ENCODE results near the gene MACROD2.
A peak's percentile ranks its signal among the peaks of the same experiment; 100 is the strongest.
"Not testable (repeated sequence)": the region's sequence is repeated elsewhere in the genome, so short reads cannot be mapped to it uniquely, and the experiment has no call there.

Gene MACROD2

DNA sequence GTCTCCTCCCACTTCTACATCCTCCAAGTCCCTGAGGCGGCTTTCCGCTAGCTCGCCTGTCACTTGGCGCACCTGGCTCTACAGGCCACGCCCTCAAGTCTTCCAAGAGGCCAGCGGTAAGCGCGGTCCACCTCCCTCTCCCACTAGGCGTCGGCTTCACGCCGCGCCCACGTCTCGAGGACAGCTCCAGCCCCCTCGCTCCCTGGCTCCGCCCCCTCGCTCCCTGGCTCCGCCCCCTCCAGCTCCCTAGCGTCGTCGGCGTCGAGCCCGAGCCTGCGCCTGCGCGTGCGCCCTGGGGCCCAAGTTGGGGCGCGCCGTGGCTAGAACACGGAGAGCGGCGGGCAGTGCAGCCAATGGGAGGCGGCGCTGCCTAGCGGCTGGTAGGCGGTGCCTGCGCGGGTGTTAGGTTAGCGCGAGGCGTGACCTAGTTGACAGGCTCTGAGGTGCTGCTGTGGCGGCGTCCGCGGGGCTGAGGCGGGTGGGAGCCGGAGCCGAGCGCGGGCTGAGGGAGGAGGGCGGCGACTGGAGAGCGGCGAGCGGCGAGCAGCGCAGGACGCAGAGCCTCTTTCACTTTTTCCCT, at the start of gene MACROD2:
Gene MACROD2, plus strand, starts transcription at position 431 of the 580 bp plus-strand sequence.
- DNase-seq = peak; percentile 88

GRCh38 chr20:13947719-13948118, 47.6 kb upstream of the MACROD2 start:
- DNase-seq = no peak
- in situ Hi-C loops (cut with HindIII; ENCODE audit: low pct_ligation_motif_present, low pct_unique_long_range_greater_than_20kb, low sequenced_read_pairs) = no loop called here

More for the DNA sequence above, at the start of gene MACROD2:
- in situ Hi-C loops (cut with HindIII; ENCODE audit: low pct_ligation_motif_present, low pct_unique_long_range_greater_than_20kb, low sequenced_read_pairs) = no loop called here

- in situ Hi-C loops (cut with HindIII; ENCODE audit: low pct_ligation_motif_present, low pct_unique_long_range_greater_than_20kb, low sequenced_read_pairs) = no loop called here
- peak; percentile 1 for DNase-seq
Measured at GRCh38 chr20:13953227-13953626, 42.1 kb upstream of the MACROD2 start.

GRCh38 chr20:13960119-13960518, 35.2 kb upstream of the MACROD2 start:
- no peak for DNase-seq
- in situ Hi-C loops (cut with HindIII; ENCODE audit: low pct_ligation_motif_present, low pct_unique_long_range_greater_than_20kb, low sequenced_read_pairs) = no loop called here

DNA sequence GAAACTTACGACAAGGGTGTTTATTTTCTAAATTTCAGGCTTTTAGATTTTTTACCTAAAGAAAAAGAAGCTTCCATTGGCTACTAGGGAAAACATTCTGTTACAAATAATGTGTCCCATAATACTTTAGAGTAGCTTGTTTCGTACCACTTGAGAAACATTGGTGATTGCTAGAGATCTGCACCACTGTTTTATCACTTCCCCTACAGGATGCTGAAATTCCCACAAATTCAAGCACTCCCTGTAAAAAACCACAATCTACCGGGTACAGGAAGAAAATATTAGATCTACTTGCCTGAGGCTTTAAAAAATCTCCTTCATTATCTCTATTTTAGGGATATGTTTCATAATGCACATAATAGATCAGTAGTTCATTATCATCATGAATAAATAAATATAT, 34.8 kb upstream of the MACROD2 start:
- no peak for DNase-seq
- in situ Hi-C loops (cut with HindIII; ENCODE audit: low pct_ligation_motif_present, low pct_unique_long_range_greater_than_20kb, low sequenced_read_pairs) = no loop called here

GRCh38 chr20:13984211-13984610, 11.1 kb upstream of the MACROD2 start:
- in situ Hi-C loops (cut with HindIII; ENCODE audit: low pct_ligation_motif_present, low pct_unique_long_range_greater_than_20kb, low sequenced_read_pairs) = no loop called here
- DNase-seq = no peak

DNA sequence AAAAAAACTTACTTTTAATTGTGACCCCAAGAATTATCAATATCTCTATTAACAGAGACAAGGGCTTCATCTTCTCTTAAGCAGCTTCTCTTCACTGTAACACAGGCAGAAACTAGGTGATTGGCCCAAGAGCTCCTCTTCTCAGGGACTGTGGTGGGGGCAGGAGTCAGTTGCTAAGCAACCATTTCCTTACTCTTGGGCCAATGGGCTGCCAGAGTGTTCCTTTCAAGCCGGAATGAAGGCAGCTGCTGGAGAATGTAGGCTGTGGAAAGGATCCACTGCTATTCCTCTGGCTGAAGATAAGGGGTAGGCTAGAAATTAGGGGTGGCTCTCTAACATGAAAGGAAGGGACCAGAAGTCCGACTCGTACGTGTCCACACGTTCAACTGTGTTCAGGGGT, 4.9 kb upstream of the MACROD2 start, which contains the start of gene SEL1L2:
Gene SEL1L2, minus strand, starts transcription at position 150 of the 400 bp plus-strand sequence. Its CDS starts 80 bp downstream, at position 70.
- DNase-seq = no peak
- in situ Hi-C loops (cut with HindIII; ENCODE audit: low pct_ligation_motif_present, low pct_unique_long_range_greater_than_20kb, low sequenced_read_pairs) = no loop called here

GRCh38 chr20:13991311-13991710, 4.0 kb upstream of the MACROD2 start:
- no peak for DNase-seq
- in situ Hi-C loops (cut with HindIII; ENCODE audit: low pct_ligation_motif_present, low pct_unique_long_range_greater_than_20kb, low sequenced_read_pairs) = no loop called here

DNA sequence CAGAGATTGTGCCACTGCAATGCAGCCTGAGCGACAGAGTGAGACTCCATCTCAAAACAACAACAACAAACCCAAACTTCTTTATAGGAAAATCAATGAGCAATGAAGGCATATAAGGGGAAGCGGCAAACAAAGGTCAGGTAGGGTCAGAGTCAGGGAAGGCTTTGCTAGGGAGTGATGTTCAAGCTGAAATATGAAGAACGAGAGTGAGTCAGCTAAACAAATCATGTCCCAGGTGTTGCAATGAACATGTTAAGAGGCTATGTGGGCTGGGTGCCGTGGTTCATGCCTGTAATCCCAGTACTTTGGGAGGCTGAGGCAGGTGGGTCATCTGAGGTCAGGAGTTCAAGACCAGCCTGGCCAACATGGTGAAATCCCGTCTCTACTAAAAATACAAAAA, 3.4 kb upstream of the MACROD2 start:
- in situ Hi-C loops (cut with HindIII; ENCODE audit: low pct_ligation_motif_present, low pct_unique_long_range_greater_than_20kb, low sequenced_read_pairs); DNase-seq: not testable (repeated sequence)

DNA sequence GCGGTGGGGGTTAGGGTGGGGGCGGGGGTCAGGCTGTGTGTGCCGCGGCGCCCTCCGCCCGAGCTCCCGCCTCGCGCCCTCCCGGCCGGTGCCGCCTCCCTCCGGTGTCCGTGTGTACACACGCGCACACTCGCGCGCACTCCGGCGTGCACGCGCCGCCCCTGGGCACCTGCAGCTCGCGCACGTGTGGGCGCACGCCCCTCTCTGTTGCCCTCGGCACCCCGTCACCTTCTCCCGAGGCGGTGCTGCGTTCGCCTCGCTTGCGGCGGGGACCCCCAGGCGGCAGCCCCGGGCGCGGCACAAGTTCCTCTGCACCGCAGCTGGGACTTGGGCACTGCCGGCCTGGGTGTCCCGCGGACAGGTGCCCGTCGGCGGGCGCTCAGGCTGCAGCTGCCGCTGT, 525 bp downstream of the MACROD2 start:
- in situ Hi-C loops (cut with HindIII; ENCODE audit: low pct_ligation_motif_present, low pct_unique_long_range_greater_than_20kb, low sequenced_read_pairs) = no loop called here
- peak; percentile 5 for DNase-seq

GRCh38 chr20:13996265-13996664, 949 bp downstream of the MACROD2 start:
- in situ Hi-C loops (cut with HindIII; ENCODE audit: low pct_ligation_motif_present, low pct_unique_long_range_greater_than_20kb, low sequenced_read_pairs) = no loop called here
- no peak for DNase-seq

GRCh38 chr20:14000917-14001316, 5.6 kb downstream of the MACROD2 start:
- in situ Hi-C loops (cut with HindIII; ENCODE audit: low pct_ligation_motif_present, low pct_unique_long_range_greater_than_20kb, low sequenced_read_pairs) = no loop called here
- no peak for DNase-seq

DNA sequence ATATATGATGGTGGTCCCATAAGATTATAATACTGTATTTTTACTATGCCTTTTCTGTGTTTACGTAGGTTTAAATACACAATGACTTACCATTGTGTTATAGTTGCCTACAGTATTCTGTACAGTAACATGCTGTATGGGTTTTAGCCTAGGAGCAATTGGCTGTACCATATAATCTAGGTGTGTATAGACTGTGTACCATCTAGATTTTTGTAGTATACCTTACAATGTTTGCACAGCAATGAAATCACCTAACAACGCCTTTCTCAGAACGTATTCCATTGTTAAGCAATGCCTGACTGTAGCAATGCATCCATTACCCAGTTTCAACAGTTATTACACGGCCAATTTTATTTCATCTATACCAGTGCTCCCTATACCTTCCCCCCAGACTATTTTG, 10.7 kb downstream of the MACROD2 start:
- DNase-seq = no peak
- in situ Hi-C loops (cut with HindIII; ENCODE audit: low pct_ligation_motif_present, low pct_unique_long_range_greater_than_20kb, low sequenced_read_pairs) = no loop called here

- no peak for DNase-seq
- in situ Hi-C loops (cut with HindIII; ENCODE audit: low pct_ligation_motif_present, low pct_unique_long_range_greater_than_20kb, low sequenced_read_pairs) = no loop called here
Measured at GRCh38 chr20:14009208-14009607, 13.9 kb downstream of the MACROD2 start.

DNA sequence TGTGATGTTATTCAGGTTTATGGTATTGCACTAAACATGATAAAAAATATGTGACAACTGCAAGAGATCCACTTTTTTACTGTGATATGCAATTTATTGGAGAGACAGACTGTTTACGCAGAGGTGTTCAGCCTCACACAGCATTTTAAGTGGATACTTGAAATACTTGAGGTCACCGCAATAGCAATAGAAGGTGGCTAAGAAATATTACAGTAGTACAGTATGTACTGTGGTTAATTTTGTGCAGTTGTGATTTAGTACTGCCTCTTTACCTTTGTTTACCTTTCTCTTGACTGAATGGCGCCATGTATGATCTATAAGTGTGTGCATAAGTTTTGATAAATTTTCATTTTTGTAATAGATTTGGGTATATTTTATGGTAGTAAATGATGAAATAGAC, 17.4 kb downstream of the MACROD2 start:
- no peak for DNase-seq
- in situ Hi-C loops (cut with HindIII; ENCODE audit: low pct_ligation_motif_present, low pct_unique_long_range_greater_than_20kb, low sequenced_read_pairs) = no loop called here

GRCh38 chr20:14030991-14031390, 35.7 kb downstream of the MACROD2 start:
- no peak for DNase-seq
- in situ Hi-C loops (cut with HindIII; ENCODE audit: low pct_ligation_motif_present, low pct_unique_long_range_greater_than_20kb, low sequenced_read_pairs) = no loop called here

- in situ Hi-C loops (cut with HindIII; ENCODE audit: low pct_ligation_motif_present, low pct_unique_long_range_greater_than_20kb, low sequenced_read_pairs) = no loop called here
- DNase-seq = no peak
Measured at GRCh38 chr20:14033310-14033709, 38.0 kb downstream of the MACROD2 start.

DNA sequence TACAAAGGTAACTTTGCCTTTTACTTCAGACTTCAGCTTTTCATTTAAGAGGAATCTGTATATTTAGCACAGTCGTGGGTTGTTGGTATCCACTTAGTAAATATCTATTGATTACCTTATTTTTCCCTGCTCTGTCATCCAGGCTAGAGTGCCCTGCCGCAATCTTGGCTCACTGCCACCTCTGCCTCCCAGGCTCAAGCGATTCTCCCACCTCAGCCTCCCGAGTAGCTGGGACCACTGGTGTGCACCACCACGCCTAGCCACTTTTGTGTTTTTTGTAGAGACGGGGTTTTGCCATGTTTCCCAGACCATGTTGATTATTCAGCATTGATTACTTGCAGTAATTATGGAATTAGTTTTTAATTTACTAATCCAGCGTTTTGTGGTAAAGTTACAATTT, 41.3 kb downstream of the MACROD2 start:
- in situ Hi-C loops (cut with HindIII; ENCODE audit: low pct_ligation_motif_present, low pct_unique_long_range_greater_than_20kb, low sequenced_read_pairs) = no loop called here
- DNase-seq = no peak

GRCh38 chr20:14044712-14045276, 49.5 kb downstream of the MACROD2 start:
- in situ Hi-C loops (cut with HindIII; ENCODE audit: low pct_ligation_motif_present, low pct_unique_long_range_greater_than_20kb, low sequenced_read_pairs); DNase-seq: not testable (repeated sequence)

DNA sequence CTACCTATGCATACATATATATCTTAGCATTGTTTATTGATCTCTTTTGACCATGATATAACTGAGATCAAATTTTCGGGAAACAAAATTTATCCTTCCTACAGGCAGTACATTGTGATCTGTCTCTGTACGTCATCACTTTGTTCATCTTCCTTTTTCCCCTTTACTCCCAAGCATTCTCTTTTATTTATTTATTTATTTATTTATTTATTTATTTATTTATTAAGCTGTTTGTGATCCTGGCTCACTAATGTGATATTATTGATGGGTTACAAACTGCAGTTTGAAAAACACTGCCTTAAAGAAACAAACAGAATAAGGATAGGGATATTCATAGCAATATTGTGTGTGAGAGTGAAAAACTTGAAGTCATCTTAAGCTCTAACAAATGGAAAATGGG, 51.2 kb downstream of the MACROD2 start:
- no peak for DNase-seq
- in situ Hi-C loops (cut with HindIII; ENCODE audit: low pct_ligation_motif_present, low pct_unique_long_range_greater_than_20kb, low sequenced_read_pairs) = no loop called here

Measured in ACHN (cell line).